PFSK-1 (cell line): Measurements from ENCODE around the gene KLF13.

Experiments used
- FOXP2 ChIP-seq: optimal IDR thresholded peaks from 2 replicates; pipeline ENCODE3; 2011; ENCODE audit warnings: borderline replicate concordance, control low read depth, inconsistent platforms; ENCODE audit not compliant: insufficient read depth; ENCODE audit errors: extremely low read length, extremely low read depth
- POLR2AphosphoS5 ChIP-seq: IDR thresholded peaks from 2 replicates; pipeline ENCODE4 v1.6.1; 2012; ENCODE audit warnings: low read depth, mild to moderate bottlenecking, control low read depth, low read length, moderate library complexity
- REST ChIP-seq, 2 experiments: IDR thresholded peaks; 2 replicates each; pipeline versions ENCODE4 v1.6.1 to v1.8.0; 2011 to 2012; ENCODE audit warnings: low read depth in 2 of 2, low read length in 2 of 2, control low read depth in 1 of 2, inconsistent platforms in 1 of 2, mild to moderate bottlenecking in 1 of 2, moderate library complexity in 1 of 2; ENCODE audit not compliant: insufficient read depth in 1 of 2
- SIN3A ChIP-seq: IDR thresholded peaks from 2 replicates; pipeline ENCODE4 v1.6.1; 2012; ENCODE audit warnings: mild to moderate bottlenecking, low read length, moderate library complexity, borderline replicate concordance; ENCODE audit not compliant: insufficient read depth
- TAF1 ChIP-seq: IDR thresholded peaks from 2 replicates; pipeline ENCODE4 v1.6.1; 2012; ENCODE audit warnings: low read length, control low read depth, borderline replicate concordance; ENCODE audit not compliant: insufficient read depth

The KLF13 gene

GRCh38 chr15:31373096-31373865, 46.6 kb downstream of the KLF13 start:
- TF ChIP-seq FOXP2: no peak
- TF ChIP-seq POLR2AphosphoS5: no peak
- TF ChIP-seq REST (IDR thresholded peaks at IDR 0.05; ENCODE audit: insufficient read depth in 1 of 2, low read depth in 2 of 2, low read length in 2 of 2): no peak
- TF ChIP-seq TAF1: no peak
- no peak for TF ChIP-seq SIN3A

- TF ChIP-seq TAF1 (no peak), REST (IDR thresholded peaks at IDR 0.05; ENCODE audit: insufficient read depth in 1 of 2, low read depth in 2 of 2, low read length in 2 of 2) (no peak), POLR2AphosphoS5 (no peak), FOXP2 (no peak), SIN3A (no peak)
These were observed 47.3 kb downstream of the KLF13 start for GRCh38 chr15:31373970-31374369.

- TF ChIP-seq TAF1: no peak
- no peak for TF ChIP-seq SIN3A
- TF ChIP-seq REST (IDR thresholded peaks at IDR 0.05; ENCODE audit: insufficient read depth in 1 of 2, low read depth in 2 of 2, low read length in 2 of 2): no peak
- no peak for TF ChIP-seq FOXP2
- no peak for TF ChIP-seq POLR2AphosphoS5
These were observed 47.9 kb downstream of the KLF13 start for GRCh38 chr15:31374489-31374888.

GRCh38 chr15:31374986-31375385, 48.4 kb downstream of the KLF13 start:
- no peak for TF ChIP-seq REST (IDR thresholded peaks at IDR 0.05; ENCODE audit: insufficient read depth in 1 of 2, low read depth in 2 of 2, low read length in 2 of 2)
- TF ChIP-seq TAF1: no peak

- TF ChIP-seq POLR2AphosphoS5: no peak
- TF ChIP-seq SIN3A: no peak
- TF ChIP-seq REST (IDR thresholded peaks at IDR 0.05; ENCODE audit: insufficient read depth in 1 of 2, low read depth in 2 of 2, low read length in 2 of 2): no peak
- TF ChIP-seq FOXP2: no peak
- no peak for TF ChIP-seq TAF1
These were observed 49.1 kb downstream of the KLF13 start for GRCh38 chr15:31375772-31376171.
